ENCODE results near the gene QSER1.
"Not testable (repeated sequence)": the region's sequence is repeated elsewhere in the genome, so short reads cannot be mapped to it uniquely, and the experiment has no call there.

Gene QSER1

DNA sequence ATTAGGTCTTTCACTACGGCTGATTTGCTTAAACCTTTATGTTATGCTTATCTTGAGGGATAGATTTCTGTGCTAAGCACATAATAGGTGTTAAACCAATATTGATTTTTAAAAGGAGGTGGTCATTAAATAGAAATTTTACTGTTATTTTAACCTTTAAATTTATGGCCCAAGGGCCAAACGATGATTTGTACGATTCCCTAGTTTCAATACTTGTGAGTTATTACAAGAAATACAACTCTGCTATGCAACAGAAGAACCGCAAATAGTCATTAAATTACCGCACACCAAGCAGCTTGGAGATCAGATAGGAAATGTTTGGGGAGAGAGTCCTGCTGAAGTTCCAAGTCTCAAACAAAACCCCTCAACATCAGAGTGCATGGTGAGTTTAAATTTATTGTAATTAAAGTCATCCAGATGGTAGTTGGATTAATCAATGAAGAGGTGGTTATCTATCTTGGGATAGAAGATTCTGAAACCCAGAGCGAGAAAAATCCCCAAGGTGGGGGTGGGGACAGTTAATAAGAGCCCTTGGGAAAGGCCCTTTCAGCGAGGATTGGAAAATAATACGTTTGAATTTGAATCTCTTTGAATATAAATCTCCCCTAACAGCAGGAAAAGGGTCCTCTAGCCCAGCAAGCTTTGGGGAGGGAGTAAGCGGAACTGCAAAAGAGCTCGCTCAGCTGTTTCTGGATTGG is 805 bp upstream of the QSER1 start:
- no peak for DNase-seq

GRCh38 chr11:32893093-32893342 is 407 bp downstream of the QSER1 start:
- no peak for DNase-seq

DNA sequence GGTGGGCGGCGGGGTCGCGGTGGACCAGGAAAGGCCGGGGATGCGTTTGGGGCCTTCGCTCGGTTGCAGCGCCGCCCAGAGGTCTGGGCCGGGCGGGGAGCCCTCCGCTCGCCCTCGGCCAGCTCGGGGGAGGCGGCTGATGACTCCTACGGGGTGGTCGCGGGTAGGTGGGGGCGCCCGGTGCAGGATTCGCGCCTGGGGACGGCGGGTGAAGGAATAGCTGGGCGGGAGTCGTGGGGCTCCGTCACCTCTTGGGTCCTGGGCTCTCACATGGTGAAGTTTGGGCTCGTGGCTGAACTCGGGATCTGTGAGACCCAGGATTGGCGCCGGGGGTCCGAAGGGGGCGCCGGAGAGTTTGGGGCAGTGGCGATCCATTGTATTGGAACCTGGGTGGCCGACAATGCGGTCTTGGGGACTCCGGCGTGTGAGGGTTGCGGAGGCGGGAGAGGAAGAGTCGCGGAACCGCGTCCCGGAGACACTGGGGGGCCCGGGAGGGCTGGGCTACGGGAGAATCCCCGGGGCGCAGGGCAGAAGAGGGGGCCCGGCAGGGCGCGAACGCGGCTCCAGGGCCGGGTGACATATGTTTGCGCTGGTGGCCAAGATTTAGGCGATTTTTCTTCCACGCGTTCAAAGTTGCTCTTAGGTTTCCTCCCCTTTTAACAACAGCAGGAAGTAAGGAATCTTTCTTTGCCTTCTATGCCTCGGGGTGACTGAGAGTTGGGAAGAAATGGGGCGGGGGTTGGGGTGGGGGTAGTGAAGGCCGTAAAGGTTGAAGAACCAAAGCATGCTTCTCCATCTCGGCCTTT is 935 bp downstream of the QSER1 start:
- DNase-seq: peak; percentile 77

GRCh38 chr11:32894149-32894827 is 1.7 kb downstream of the QSER1 start:
- DNase-seq: no peak

GRCh38 chr11:32894921-32895320 is 2.3 kb downstream of the QSER1 start:
- DNase-seq: no peak

DNA sequence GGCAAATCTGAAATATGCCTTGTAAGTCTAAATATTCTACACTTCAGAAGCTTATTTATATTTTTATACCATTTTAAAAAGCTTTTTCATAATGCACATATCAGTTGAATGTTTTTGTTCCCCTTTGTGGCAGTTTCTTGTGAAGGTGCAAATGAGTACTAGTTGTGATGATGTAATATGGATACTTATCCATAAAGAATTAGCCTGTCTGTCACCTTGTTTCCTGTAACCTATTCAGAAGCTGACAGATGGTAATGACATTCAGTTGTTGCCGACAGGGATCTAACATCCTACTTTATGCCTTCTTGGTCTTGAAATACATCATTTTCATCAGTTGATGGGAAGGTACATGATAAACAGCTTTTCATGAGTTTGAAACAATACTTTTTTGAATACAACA is 2.9 kb downstream of the QSER1 start:
- DNase-seq: no peak

DNA sequence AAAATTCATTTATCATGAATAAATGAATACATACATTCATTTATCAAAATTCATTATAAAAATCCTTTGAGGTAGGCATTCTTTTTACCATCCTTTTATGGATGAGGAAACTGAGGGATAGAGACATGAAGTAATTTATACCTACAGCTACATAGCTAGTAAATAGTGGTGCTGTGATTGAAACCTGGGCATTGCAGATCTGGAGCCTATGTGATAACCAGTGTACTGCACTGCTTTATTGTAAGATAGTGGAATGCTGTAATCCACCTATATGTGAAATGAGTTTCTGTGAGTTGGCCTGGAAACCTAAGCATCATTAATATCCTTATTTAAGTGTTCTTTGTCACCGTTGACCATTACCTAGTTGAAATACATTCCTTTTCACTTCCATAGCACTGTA is 4.5 kb downstream of the QSER1 start:
- no peak for DNase-seq

DNA sequence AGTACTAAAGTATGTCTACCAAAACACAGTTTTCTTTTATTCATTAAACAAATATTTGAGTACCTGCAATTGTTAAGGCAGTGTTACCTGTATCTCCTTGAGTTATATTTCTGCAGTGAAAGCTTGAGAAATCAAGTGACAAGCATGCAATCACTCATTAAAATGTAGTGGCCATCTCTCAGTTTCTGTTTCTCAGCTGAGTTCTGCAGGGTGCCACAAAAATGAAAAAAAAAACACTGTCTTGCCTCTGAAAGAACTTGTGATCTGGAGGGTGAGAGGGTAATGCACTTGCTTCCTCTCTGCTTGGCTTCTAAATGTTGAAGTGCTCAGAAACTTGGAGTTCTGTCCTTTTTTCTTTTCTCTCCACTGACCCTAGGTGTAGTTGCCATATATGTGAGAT is 6.8 kb downstream of the QSER1 start:
- no peak for DNase-seq

DNA sequence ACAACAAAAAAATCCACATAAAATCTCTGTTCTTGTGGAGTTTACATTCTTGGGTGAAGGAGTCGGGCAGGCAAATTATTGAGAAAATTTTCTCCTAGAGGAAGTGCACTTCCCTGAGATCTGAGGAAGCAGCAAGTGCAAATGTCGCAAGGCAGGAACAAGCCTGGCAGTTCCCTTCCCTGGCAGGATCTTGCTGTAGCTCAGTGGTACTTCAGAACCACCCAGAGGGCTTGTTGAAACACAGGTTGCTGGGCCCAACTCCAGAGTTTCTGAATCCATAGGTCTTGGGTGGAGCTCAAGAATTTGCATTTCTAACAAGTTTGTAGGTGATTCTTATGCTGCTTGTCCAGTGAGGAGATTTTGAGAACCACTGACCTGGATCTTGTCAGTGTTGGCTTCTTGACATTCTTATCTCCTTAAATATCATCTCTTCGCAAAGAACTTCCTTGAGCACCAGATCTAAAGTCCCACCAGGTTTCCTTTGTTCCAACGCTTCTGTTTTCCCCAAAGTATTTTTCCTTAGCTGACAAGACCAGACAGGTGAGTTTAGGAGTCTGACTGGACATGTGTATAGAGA is 9.6 kb downstream of the QSER1 start:
- no peak for DNase-seq

- no peak for DNase-seq
Observed at GRCh38 chr11:32905028-32905667, 12.5 kb downstream of the QSER1 start.

GRCh38 chr11:32908619-32909018 is 16.0 kb downstream of the QSER1 start:
- DNase-seq: no peak

DNA sequence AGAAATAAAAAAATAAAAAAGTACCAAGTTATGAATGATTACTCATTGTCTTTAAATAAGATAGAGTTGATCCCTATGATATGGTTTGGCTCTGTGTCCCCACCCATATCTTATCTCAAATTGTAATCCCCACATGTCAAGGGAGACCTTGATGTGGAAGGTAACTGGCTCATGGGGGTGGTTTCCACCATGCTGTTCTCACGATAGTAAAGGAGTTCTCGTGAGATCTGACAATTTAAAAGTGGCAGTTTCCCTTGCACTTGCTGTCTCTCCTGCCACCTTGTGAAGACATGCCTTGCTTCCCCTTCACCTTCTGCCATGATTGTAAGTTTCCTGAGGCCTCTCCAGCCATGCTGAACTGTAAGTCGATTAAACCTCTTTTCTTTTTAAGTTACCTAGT is 18.8 kb downstream of the QSER1 start:
- no peak for DNase-seq

- no peak for DNase-seq
Observed at GRCh38 chr11:32913445-32913844, 20.8 kb downstream of the QSER1 start.

- DNase-seq: no peak
Observed at GRCh38 chr11:32916361-32916760, 23.8 kb downstream of the QSER1 start.

DNA sequence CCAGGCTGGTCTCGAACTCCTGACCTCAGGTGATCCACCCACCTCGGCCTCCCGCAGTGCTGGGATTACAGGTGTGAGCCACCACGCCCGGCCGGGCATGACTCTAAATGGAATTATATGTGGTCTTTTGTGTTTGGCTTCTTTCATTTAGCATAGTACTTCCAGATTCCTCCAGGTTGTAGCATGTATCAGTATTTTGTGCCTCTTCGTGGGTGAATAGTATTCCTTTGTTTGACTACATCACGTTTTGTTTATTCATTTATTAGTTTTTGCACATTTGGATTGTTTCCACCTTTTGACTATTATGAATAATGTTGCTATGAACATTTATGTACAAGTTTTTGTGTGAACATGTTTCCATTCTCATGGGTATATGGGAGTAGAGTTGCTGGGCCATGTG is 24.4 kb downstream of the QSER1 start:
- no peak for DNase-seq

GRCh38 chr11:32918427-32918826 is 25.8 kb downstream of the QSER1 start:
- DNase-seq: no peak

GRCh38 chr11:32919338-32919737 is 26.7 kb downstream of the QSER1 start:
- no peak for DNase-seq

- DNase-seq: no peak
Observed at GRCh38 chr11:32920570-32920969, 28.0 kb downstream of the QSER1 start.

GRCh38 chr11:32921204-32921603 is 28.6 kb downstream of the QSER1 start:
- no peak for DNase-seq

GRCh38 chr11:32931606-32932005 is 39.0 kb downstream of the QSER1 start:
- no peak for DNase-seq

DNA sequence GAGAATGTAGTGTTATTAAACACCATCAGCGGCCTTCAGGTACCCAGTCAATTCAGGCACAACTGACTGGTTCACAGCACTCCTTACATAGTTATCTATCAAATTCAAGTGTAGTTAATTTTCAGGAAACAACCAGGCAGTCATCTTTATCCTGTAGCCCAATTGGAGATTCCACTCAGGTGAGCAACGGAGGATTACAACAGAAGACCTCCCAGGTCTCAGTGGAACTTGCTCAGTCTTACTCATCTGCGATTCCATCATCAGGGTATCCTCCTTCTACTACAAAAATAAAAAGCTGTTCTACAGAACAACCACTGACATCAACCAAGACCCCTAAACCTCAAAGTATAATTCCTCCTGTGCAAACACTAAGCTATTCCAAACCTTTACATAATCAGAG is 39.6 kb downstream of the QSER1 start:
- DNase-seq: no peak

DNA sequence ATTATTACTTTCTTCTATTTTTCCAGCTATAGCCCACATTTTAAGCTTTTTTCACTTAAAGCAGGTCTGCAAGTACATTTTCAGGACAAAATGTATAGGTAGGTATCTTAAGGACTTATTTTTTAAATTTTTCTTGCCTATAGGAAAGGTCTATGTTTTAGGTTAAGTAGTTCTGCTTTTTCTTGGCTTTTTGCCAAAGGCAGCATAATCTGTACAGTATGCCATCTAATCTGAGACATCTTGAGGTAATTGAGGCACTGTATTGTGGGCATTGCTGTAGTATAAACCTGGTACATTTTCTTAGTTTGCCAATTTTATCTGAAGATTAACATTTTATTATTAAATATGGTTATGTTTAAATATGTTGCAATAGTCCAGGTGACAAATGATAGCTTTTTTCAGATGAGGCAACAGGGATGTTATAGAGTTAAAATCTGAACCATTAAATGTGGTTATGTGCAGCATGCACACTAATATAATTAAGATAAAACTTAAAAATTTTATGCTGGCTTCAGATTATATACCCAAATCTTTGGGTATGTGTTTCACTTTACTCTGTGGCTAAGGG is 42.9 kb downstream of the QSER1 start:
- DNase-seq: no peak

- not testable (repeated sequence) for DNase-seq
Observed at GRCh38 chr11:32936178-32936577, 43.6 kb downstream of the QSER1 start.
